ENCODE data around the gene C1QTNF12. TPM values are rescaled to one million over a fixed set of nuclear protein-coding genes. Genes with fewer than 3 reads are reported as not detected.
A peak's percentile ranks its signal among the peaks of the same experiment; 100 is the strongest.

The C1QTNF12 gene
- total RNA-seq, 1 donor from 2014 or later, result 1.2 TPM

- ATAC-seq, result no peak
- intact Hi-C loops (cut with DNase I), result no loop called here
- H3K27ac ChIP-seq, result no peak overlapping the region
- no peaks in the 10 kb centered on the region for H3K36me3 ChIP-seq
- H3K9me3 ChIP-seq, result no peaks in the 10 kb centered on the region
- DNase-seq, result no peak
- peaks cover 11% of the 10 kb centered on the region for H3K27me3 ChIP-seq (ENCODE audit: low read depth)
- TF ChIP-seq CTCF (IDR thresholded peaks at IDR 0.05), result no peak
- H3K4me3 ChIP-seq, result no peak overlapping the region
- H3K4me1 ChIP-seq, result peaks cover 5% of the 10 kb centered on the region
Observed at GRCh38 chr1:1280782-1281481, 34.4 kb upstream of the C1QTNF12 start.

GRCh38 chr1:1279028-1279427, 32.5 kb upstream of the C1QTNF12 start:
- intact Hi-C loops (cut with DNase I), result no loop called here
- no peak overlapping the region for H3K27ac ChIP-seq
- TF ChIP-seq CTCF (IDR thresholded peaks at IDR 0.05), result no peak

GRCh38 chr1:1278620-1279019, 32.1 kb upstream of the C1QTNF12 start:
- Histone ChIP-seq H3K4me3 (no peak overlapping the region), H3K36me3 (no peaks in the 10 kb centered on the region), H3K9me3 (no peaks in the 10 kb centered on the region), H3K4me1 (peaks cover 13% of the 10 kb centered on the region), H3K27ac (no peak overlapping the region), H3K27me3 (ENCODE audit: low read depth) (no peaks in the 10 kb centered on the region)
- DNase-seq (no peak), ATAC-seq (no peak)
- TF ChIP-seq CTCF (IDR thresholded peaks at IDR 0.05), result no peak
- intact Hi-C loops (cut with DNase I), result no loop called here

More at GRCh38 chr1:1279028-1279427, 32.5 kb upstream of the C1QTNF12 start:
- DNase-seq (no peak), ATAC-seq (no peak)
- Histone ChIP-seq H3K27me3 (ENCODE audit: low read depth) (no peaks in the 10 kb centered on the region), H3K36me3 (no peaks in the 10 kb centered on the region), H3K4me1 (peaks cover 13% of the 10 kb centered on the region), H3K9me3 (no peaks in the 10 kb centered on the region), H3K4me3 (no peak overlapping the region)

GRCh38 chr1:1275836-1276235, 29.3 kb upstream of the C1QTNF12 start:
- Histone ChIP-seq H3K9me3 (no peaks in the 10 kb centered on the region), H3K27ac (no peak overlapping the region), H3K4me3 (no peak overlapping the region), H3K4me1 (peaks cover 29% of the 10 kb centered on the region), H3K27me3 (ENCODE audit: low read depth) (no peaks in the 10 kb centered on the region), H3K36me3 (peaks cover 5% of the 10 kb centered on the region)
- DNase-seq, result no peak
- no peak for ATAC-seq
- TF ChIP-seq CTCF (IDR thresholded peaks at IDR 0.05), result no peak
- intact Hi-C loops (cut with DNase I), result no loop called here

GRCh38 chr1:1274931-1275431, 28.5 kb upstream of the C1QTNF12 start:
- no peaks in the 10 kb centered on the region for H3K9me3 ChIP-seq
- no peak overlapping the region for H3K27ac ChIP-seq
- no peak for TF ChIP-seq CTCF (IDR thresholded peaks at IDR 0.05)
- ATAC-seq (no peak), DNase-seq (no peak)
- peaks cover 5% of the 10 kb centered on the region for H3K36me3 ChIP-seq
- H3K4me3 ChIP-seq, result peak overlapping the region; percentile 93
- intact Hi-C loops (cut with DNase I), result no loop called here
- no peaks in the 10 kb centered on the region for H3K27me3 ChIP-seq (ENCODE audit: low read depth)
- H3K4me1 ChIP-seq, result peaks cover 38% of the 10 kb centered on the region
